ENCODE measurements around the gene IFI16.
A peak's percentile ranks its signal among the peaks of the same experiment; 100 is the strongest.
"Not testable (repeated sequence)": the region's sequence is repeated elsewhere in the genome, so short reads cannot be mapped to it uniquely, and the experiment has no call there.

Gene IFI16

GRCh38 chr1:159009704-159010361, at the start of gene IFI16:
IFI16 (plus strand) TSS chr1:159009907; CDS start chr1:159014681, 4,774 bp downstream.
- peak; percentile 60 for DNase-seq

GRCh38 chr1:158961178-158961577, 48.5 kb upstream of the IFI16 start:
- no peak for DNase-seq

GRCh38 chr1:158962983-158963382, 46.7 kb upstream of the IFI16 start:
- no peak for DNase-seq

- DNase-seq: no peak
These were observed 40.5 kb upstream of the IFI16 start for GRCh38 chr1:158969166-158969565.

GRCh38 chr1:158969855-158970254, 39.9 kb upstream of the IFI16 start:
- DNase-seq: no peak

- no peak for DNase-seq
These were observed 36.9 kb upstream of the IFI16 start for GRCh38 chr1:158972841-158973240.

GRCh38 chr1:158976219-158976618, 33.5 kb upstream of the IFI16 start:
- DNase-seq: no peak

- no peak for DNase-seq
These were observed 31.0 kb upstream of the IFI16 start for GRCh38 chr1:158978730-158979129.

- DNase-seq: no peak
These were observed 30.5 kb upstream of the IFI16 start for GRCh38 chr1:158979229-158979628.

GRCh38 chr1:158983235-158983634, 26.5 kb upstream of the IFI16 start:
- DNase-seq: no peak

- DNase-seq: no peak
These were observed 25.3 kb upstream of the IFI16 start for GRCh38 chr1:158984386-158984785.

- DNase-seq: no peak
These were observed 20.3 kb upstream of the IFI16 start for GRCh38 chr1:158989424-158989823.

GRCh38 chr1:158992787-158993312, 16.9 kb upstream of the IFI16 start:
- DNase-seq: no peak

GRCh38 chr1:158996998-158997397, 12.7 kb upstream of the IFI16 start:
- no peak for DNase-seq

- no peak for DNase-seq
These were observed 11.5 kb upstream of the IFI16 start for GRCh38 chr1:158998037-158998780.

GRCh38 chr1:158998781-158999161, 10.9 kb upstream of the IFI16 start:
- DNase-seq: peak; percentile 40

GRCh38 chr1:158999316-159000069, 10.2 kb upstream of the IFI16 start:
- DNase-seq: no peak

- no peak for DNase-seq
These were observed 9.7 kb upstream of the IFI16 start for GRCh38 chr1:159000070-159000409.

- DNase-seq: no peak
These were observed 9.1 kb upstream of the IFI16 start for GRCh38 chr1:159000625-159001024.

- DNase-seq: no peak
These were observed 4.5 kb upstream of the IFI16 start for GRCh38 chr1:159005161-159005560.

- DNase-seq: no peak
These were observed 4.0 kb upstream of the IFI16 start for GRCh38 chr1:159005676-159006075.

- DNase-seq: not testable (repeated sequence)
These were observed 3.4 kb upstream of the IFI16 start for GRCh38 chr1:159006210-159006807.

GRCh38 chr1:159007726-159008125, 2.0 kb upstream of the IFI16 start:
- no peak for DNase-seq

All from activated T-cell treated with anti-CD3 and anti-CD28 coated beads for 4 hours (primary cell).